Transverse colon (tissue), 4 donors: ENCODE results near the gene PRSS23.
"Not testable (repeated sequence)": the region's sequence is repeated elsewhere in the genome, so short reads cannot be mapped to it uniquely, and the experiment has no call there.

Experiments
- POLR2A ChIP-seq: fragments of 450-650 bp; IDR thresholded peaks from one replicate; pipeline ENCODE4 v1.6.1; 2016; ENCODE audit warnings: antibody characterized with exemption, mild to moderate bottlenecking, moderate library complexity
- POLR2AphosphoS5 ChIP-seq, 3 donors: sonication (generic); formaldehyde crosslinking; IDR thresholded peaks; one replicate each; pipeline ENCODE4 v1.6.1; 2016; ENCODE audit warnings: antibody characterized with exemption in 3 of 3
- TF ChIP-seq, protein P1 (sequence below), 5 experiments: fragments of 200-600 bp in 3 of 5; fragments of 450-650 bp in 2 of 5; sonication (generic) in 3 of 5; IDR thresholded peaks; 1 replicate in 2 of 5; 2 replicates in 3 of 5; pipeline ENCODE4 v1.5.1; 2016 to 2017; ENCODE audit warnings: antibody characterized with exemption in 5 of 5, inconsistent platforms in 3 of 5, mild to moderate bottlenecking in 2 of 5, moderate library complexity in 1 of 5

DNA sequence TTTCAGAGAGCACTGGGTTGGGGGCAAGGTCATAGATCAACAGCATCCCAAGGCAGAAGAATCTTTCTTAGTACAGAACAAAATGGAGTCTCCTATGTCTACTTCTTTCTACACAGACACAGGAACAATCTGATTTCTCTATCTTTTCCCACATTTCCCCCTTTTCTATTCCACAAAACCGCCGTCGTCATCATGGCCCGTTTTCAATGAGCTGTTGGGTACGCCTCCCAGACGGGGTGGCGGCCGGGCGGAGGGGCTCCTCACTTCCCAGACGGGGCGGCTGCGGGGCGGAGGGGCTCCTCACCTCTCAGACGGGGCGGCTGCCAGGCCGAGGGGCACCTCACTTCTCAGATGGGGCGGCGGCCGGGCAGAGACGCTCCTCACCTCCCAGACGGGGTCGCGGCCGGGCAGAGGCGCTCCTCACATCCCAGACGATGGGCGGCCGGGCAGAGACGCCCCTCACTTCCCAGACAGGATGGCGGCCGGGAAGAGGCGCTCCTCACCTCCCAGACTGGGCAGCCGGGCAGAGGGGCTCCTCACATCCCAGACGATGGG, 29.8 kb upstream of the PRSS23 start:
- TF ChIP-seq, protein P1, sequence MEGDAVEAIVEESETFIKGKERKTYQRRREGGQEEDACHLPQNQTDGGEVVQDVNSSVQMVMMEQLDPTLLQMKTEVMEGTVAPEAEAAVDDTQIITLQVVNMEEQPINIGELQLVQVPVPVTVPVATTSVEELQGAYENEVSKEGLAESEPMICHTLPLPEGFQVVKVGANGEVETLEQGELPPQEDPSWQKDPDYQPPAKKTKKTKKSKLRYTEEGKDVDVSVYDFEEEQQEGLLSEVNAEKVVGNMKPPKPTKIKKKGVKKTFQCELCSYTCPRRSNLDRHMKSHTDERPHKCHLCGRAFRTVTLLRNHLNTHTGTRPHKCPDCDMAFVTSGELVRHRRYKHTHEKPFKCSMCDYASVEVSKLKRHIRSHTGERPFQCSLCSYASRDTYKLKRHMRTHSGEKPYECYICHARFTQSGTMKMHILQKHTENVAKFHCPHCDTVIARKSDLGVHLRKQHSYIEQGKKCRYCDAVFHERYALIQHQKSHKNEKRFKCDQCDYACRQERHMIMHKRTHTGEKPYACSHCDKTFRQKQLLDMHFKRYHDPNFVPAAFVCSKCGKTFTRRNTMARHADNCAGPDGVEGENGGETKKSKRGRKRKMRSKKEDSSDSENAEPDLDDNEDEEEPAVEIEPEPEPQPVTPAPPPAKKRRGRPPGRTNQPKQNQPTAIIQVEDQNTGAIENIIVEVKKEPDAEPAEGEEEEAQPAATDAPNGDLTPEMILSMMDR (IDR thresholded peaks at IDR 0.05): not testable (repeated sequence)
- not testable (repeated sequence) for TF ChIP-seq POLR2AphosphoS5 (IDR thresholded peaks at IDR 0.05); POLR2A
